GM12878 (cell line): ENCODE data around the gene OMP. TPM values are rescaled to one million over a fixed set of nuclear protein-coding genes. Genes with fewer than 3 reads are reported as not detected.

Source experiments
- ATF3 ChIP-seq: IDR thresholded peaks from 2 replicates; pipeline ENCODE4 v1.6.1; 2011; ENCODE audit warnings: low read depth, mild to moderate bottlenecking, low read length, moderate library complexity, borderline replicate concordance; ENCODE audit errors: extremely low read depth
- PAX8 ChIP-seq: fragments of 450-650 bp; IDR thresholded peaks from 2 replicates; pipeline ENCODE4 v1.6.1; 2017; ENCODE audit warnings: mild to moderate bottlenecking, moderate library complexity
- POLR2AphosphoS2 ChIP-seq: IDR thresholded peaks from 2 replicates; pipeline ENCODE4 v1.6.1; 2011; ENCODE audit warnings: low read depth, mild to moderate bottlenecking, low read length, improper control_type of control experiment, moderate library complexity
- RFX5 ChIP-seq: IDR thresholded peaks from 2 replicates; pipeline ENCODE4 v1.6.1; 2011; ENCODE audit warnings: low read depth, low read length, improper control_type of control experiment
- ZNF592 ChIP-seq: fragments of 450-650 bp; IDR thresholded peaks from 2 replicates; pipeline ENCODE4 v1.6.1; 2017; ENCODE audit warnings: mild to moderate bottlenecking, moderate library complexity
- polyA plus RNA-seq, 11 experiments: library from polyadenylated mRNA; depleted of rRNA in 4 of 11; unstranded in 6 of 11; stranded (reverse) in 5 of 11; fragments of >200 nt; fragmentation: Nextera tagmentation in 4 of 11; fragmentation: Illumina TruSeq in 1 of 11; extraction: Ambion mirVana in 4 of 11; extraction: Trizol in 1 of 11; gene quantifications; 1 replicate in 1 of 11; 2 replicates in 10 of 11; pipeline versions ENCODE4 v1.2.1 to v1.2.3, GENCODE V29; 2011 to 2016; ENCODE audit warnings: inconsistent platforms in 2 of 11, missing spikeins in 2 of 11, low read depth in 1 of 11
- total RNA-seq, 4 experiments: library from RNA; depleted of rRNA in 3 of 4; stranded (reverse); fragments of >200 nt in 3 of 4; fragmentation: Illumina TruSeq in 1 of 4; extraction: Trizol in 1 of 4; gene quantifications; 2 replicates each; pipeline versions ENCODE4 v1.2.1 to v1.2.3, GENCODE V29; 2013 to 2021
- TF ChIP-seq, protein P1 (sequence below): fragments of 450-650 bp; IDR thresholded peaks from 2 replicates; pipeline ENCODE4 v1.6.1; 2017; ENCODE audit warnings: borderline replicate concordance
- TF ChIP-seq, protein P2 (sequence below): fragments of 450-650 bp; IDR thresholded peaks from 2 replicates; pipeline ENCODE4 v1.6.1; 2014; ENCODE audit warnings: mild to moderate bottlenecking

Gene OMP
- total and polyA plus RNA-seq, 10 of the 15 experiments (the other 5 are each of a cell fraction or from before 2014, with no cell fraction given), result not detected

DNA sequence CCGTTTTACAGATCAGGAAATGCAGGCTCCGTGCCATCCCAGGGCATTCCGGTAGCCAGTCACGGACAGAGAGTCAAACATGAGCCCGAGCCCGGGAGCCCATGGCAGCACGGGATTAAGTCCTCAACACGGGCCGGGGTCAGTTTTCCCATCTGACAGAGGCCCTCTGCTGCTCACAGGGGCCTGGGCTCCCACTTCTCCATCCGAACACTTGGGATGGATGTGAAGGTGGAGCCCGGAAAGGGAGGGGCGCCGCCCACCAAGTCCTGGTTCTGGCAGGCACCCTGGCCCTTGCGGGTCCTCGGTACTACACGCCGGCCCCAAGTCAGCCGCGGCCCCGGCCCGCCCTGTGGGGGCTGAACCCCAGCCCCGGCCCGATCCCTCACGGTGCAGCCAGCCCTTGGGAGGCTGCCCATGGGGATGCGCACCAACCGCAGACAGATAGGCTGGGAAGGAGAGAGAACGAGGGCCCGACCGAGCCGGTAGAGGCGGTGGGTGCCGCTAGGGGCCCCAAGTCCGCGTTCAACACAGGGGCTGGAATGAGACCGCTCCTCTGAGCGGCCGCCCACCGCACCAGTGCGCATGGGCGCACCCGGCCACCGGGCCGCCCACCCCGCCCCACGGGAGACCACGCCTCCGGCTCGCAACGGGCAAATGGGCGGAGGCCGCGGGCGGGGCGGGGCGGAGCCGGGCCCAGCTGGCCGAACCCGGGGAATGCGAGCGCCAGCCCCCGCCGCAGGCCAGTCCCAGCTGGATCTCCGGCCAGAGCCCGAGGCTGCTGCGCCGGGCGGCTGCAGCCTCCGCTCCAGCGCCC is 36.2 kb upstream of the OMP start, which contains the start of gene CAPN5 (continued):
- TF ChIP-seq ZNF592 (no peak), POLR2AphosphoS2 (no peak), RFX5 (no peak), PAX8 (no peak), ATF3 (no peak)
- TF ChIP-seq, protein P1, sequence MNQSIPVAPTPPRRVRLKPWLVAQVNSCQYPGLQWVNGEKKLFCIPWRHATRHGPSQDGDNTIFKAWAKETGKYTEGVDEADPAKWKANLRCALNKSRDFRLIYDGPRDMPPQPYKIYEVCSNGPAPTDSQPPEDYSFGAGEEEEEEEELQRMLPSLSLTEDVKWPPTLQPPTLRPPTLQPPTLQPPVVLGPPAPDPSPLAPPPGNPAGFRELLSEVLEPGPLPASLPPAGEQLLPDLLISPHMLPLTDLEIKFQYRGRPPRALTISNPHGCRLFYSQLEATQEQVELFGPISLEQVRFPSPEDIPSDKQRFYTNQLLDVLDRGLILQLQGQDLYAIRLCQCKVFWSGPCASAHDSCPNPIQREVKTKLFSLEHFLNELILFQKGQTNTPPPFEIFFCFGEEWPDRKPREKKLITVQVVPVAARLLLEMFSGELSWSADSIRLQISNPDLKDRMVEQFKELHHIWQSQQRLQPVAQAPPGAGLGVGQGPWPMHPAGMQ, result no peak
- TF ChIP-seq, protein P2, sequence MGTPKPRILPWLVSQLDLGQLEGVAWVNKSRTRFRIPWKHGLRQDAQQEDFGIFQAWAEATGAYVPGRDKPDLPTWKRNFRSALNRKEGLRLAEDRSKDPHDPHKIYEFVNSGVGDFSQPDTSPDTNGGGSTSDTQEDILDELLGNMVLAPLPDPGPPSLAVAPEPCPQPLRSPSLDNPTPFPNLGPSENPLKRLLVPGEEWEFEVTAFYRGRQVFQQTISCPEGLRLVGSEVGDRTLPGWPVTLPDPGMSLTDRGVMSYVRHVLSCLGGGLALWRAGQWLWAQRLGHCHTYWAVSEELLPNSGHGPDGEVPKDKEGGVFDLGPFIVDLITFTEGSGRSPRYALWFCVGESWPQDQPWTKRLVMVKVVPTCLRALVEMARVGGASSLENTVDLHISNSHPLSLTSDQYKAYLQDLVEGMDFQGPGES, result no peak
